ENCODE results near the gene NFIA.
A peak's percentile ranks its signal among the peaks of the same experiment; 100 is the strongest.

NFIA gene

GRCh38 chr1:61160526-61160925 is 78.2 kb downstream of the NFIA start:
- H3K4me3 ChIP-seq (replicated peaks in 1 of 2; ENCODE audit: low read depth in 2 of 2, low read length in 2 of 2): no peak overlapping the region
- no peak for TF ChIP-seq CTCF (IDR thresholded peaks at IDR 0.05; ENCODE audit: low read depth, low read length)
- DNase-seq (ENCODE audit: low read depth in 2 of 2): peak in 1 of 2 donors; percentile 47

DNA sequence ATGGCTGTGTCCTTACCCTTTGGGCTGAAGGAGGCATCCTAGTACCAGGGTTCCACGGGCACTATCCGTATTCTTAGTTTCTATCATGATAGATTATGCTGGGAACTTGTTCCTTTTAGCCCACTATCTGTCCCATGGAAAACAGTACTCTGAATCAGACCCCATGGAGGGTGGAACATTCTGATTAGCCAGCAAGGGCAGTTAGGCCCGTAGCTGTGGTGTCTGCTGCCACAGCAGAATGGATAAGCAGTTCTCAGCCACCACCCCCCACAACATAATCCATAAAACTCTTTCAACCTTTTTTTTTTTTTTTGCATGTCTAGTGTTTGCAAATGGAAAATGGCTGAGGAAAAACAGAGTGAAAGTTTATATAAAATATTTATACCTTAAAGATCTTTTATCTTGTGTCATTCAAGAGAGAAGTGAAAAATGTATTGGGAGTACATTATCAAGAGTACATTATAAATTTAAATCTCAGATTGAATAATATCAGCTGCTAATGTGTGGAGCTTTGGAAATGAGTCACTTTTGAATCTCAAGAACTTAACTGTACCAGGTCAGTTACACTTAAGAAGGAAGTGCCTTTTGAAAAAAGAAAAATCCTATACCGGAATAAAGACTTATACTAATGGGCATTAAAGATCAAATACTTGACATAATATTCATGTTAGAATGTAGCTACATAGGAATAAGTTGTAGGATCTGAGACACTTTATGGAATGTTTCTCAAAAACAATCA is 80.3 kb downstream of the NFIA start:
- no peak for DNase-seq (ENCODE audit: low read depth in 2 of 2)
- H3K4me3 ChIP-seq (replicated peaks in 1 of 2; ENCODE audit: low read depth in 2 of 2, low read length in 2 of 2): no peak overlapping the region
- no peak for TF ChIP-seq CTCF (IDR thresholded peaks at IDR 0.05; ENCODE audit: low read depth, low read length)

- TF ChIP-seq CTCF (IDR thresholded peaks at IDR 0.05; ENCODE audit: low read depth, low read length): no peak
- no peak for DNase-seq (ENCODE audit: low read depth in 2 of 2)
- H3K4me3 ChIP-seq (replicated peaks in 1 of 2; ENCODE audit: low read depth in 2 of 2, low read length in 2 of 2): no peak overlapping the region
Measured at GRCh38 chr1:61163355-61163754, 81.0 kb downstream of the NFIA start.

- no peak for DNase-seq (ENCODE audit: low read depth in 2 of 2)
- TF ChIP-seq CTCF (IDR thresholded peaks at IDR 0.05; ENCODE audit: low read depth, low read length): no peak
- H3K4me3 ChIP-seq (replicated peaks in 1 of 2; ENCODE audit: low read depth in 2 of 2, low read length in 2 of 2): no peak overlapping the region
Measured at GRCh38 chr1:61165402-61165801, 83.0 kb downstream of the NFIA start.

- H3K4me3 ChIP-seq (replicated peaks in 1 of 2; ENCODE audit: low read depth in 2 of 2, low read length in 2 of 2): no peak overlapping the region
- no peak for DNase-seq (ENCODE audit: low read depth in 2 of 2)
- TF ChIP-seq CTCF (IDR thresholded peaks at IDR 0.05; ENCODE audit: low read depth, low read length): no peak
Measured at GRCh38 chr1:61167309-61167708, 84.9 kb downstream of the NFIA start.

DNA sequence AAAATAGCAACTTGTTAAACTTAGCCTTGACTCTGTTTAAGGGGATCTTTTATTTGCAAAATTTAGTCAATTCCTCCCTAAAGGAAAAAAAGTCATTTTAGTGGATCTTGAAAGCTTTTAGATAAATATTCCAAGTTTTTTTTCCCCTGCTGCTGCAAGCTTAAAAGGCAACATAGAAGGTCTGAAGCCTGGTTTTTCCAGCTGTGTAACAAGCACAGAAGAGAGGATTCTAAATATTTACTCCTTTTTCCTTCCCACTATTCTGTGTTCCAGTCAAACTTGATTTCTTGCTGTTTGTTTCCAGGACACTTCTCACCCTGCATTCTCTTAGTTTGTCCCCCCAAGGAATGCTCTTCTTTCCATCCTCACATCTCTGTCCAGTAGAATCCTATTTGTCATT is 86.7 kb downstream of the NFIA start:
- TF ChIP-seq CTCF (IDR thresholded peaks at IDR 0.05; ENCODE audit: low read depth, low read length): no peak
- no peak for DNase-seq (ENCODE audit: low read depth in 2 of 2)
- H3K4me3 ChIP-seq (replicated peaks in 1 of 2; ENCODE audit: low read depth in 2 of 2, low read length in 2 of 2): no peak overlapping the region

DNA sequence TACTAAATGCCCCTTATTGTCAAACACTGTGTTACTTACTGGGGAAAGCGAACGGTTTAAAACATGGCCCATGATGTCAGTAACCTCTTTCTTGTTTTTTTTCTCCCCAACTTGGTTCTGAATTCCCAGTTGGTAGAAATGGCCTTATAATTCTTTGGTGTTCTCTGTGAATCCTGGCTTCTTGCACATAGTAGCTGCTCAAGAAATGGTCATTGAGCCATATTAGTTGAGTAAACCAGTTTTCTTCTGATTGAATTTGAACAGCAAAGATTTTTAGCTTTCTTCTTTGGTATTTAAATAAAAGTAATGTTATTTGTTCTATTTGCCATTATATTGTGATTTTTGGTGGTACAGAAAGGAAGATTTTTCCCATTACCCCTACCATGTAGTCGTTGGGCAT is 87.3 kb downstream of the NFIA start:
- TF ChIP-seq CTCF (IDR thresholded peaks at IDR 0.05; ENCODE audit: low read depth, low read length): no peak
- H3K4me3 ChIP-seq (replicated peaks in 1 of 2; ENCODE audit: low read depth in 2 of 2, low read length in 2 of 2): no peak overlapping the region
- no peak for DNase-seq (ENCODE audit: low read depth in 2 of 2)
